Neural progenitor cell (in vitro differentiated cells): ENCODE measurements around the gene ADH7. TPM values are rescaled to one million over a fixed set of nuclear protein-coding genes. Genes with fewer than 3 reads are reported as not detected.

ENCODE experiments used
- DNase-seq: peaks from one replicate; pipeline ENCODE4 v3.0.0-alpha.2; 2016; ENCODE audit warnings: low spot score
- H2AFZ ChIP-seq: fragments of 200-600 bp; sonication (generic); replicated peaks from 2 replicates; pipeline ENCODE4 v1.6.1; 2016; ENCODE audit warnings: antibody characterized with exemption
- H3F3A ChIP-seq: fragments of 200-600 bp; sonication (generic); 2 replicates; pipeline ENCODE4 v1.6.1; 2016; ENCODE audit warnings: antibody characterized with exemption, low read depth
- H3K27ac ChIP-seq: fragments of 200-600 bp; sonication (generic); 2 replicates; pipeline ENCODE4 v1.5.1; 2016; ENCODE audit warnings: mild to moderate bottlenecking
- H3K27me3 ChIP-seq: fragments of 200-600 bp; sonication (generic); 2 replicates; pipeline ENCODE4 v1.6.1; 2016; ENCODE audit warnings: mild to moderate bottlenecking, moderate library complexity
- H3K36me3 ChIP-seq: fragments of 200-600 bp; sonication (generic); 2 replicates; pipeline ENCODE4 v1.5.1; 2016
- H3K4me1 ChIP-seq: fragments of 200-600 bp; sonication (generic); 2 replicates; pipeline ENCODE4 v1.6.1; 2016; ENCODE audit warnings: mixed run types
- H3K4me2 ChIP-seq: fragments of 200-600 bp; sonication (generic); 2 replicates; pipeline ENCODE4 v1.6.1; 2016
- H3K4me3 ChIP-seq: fragments of 200-600 bp; sonication (generic); 2 replicates; pipeline ENCODE4 v1.5.1; 2016
- H3K79me2 ChIP-seq: fragments of 200-600 bp; sonication (generic); 2 replicates; pipeline ENCODE4 v1.6.1; 2016; ENCODE audit warnings: low read depth
- H3K9ac ChIP-seq: fragments of 200-600 bp; sonication (generic); 2 replicates; pipeline ENCODE4 v1.6.1; 2016
- H3K9me3 ChIP-seq: fragments of 200-600 bp; sonication (generic); 2 replicates; pipeline ENCODE4 v1.5.1; 2016; ENCODE audit warnings: low read depth
- H4K20me1 ChIP-seq: fragments of 200-600 bp; sonication (generic); 2 replicates; pipeline ENCODE4 v1.6.1; 2016; ENCODE audit warnings: low read depth
- H3K27ac Mint-ChIP-seq: 3 replicates; pipeline ENCODE4 v1.8.0; 2021; ENCODE audit warnings: mixed read lengths
- H3K27me3 Mint-ChIP-seq: 2 replicates; pipeline ENCODE4 v1.8.0; 2022; ENCODE audit warnings: low read depth, mild to moderate bottlenecking, inconsistent platforms, moderate library complexity, mixed read lengths; ENCODE audit not compliant: insufficient read depth
- H3K36me3 Mint-ChIP-seq: 3 replicates; pipeline ENCODE4 v1.8.0; 2021; ENCODE audit warnings: mixed read lengths
- H3K4me1 Mint-ChIP-seq: 3 replicates; pipeline ENCODE4 v1.8.0; 2021; ENCODE audit warnings: mixed read lengths
- H3K4me3 Mint-ChIP-seq: 3 replicates; pipeline ENCODE4 v1.8.0; 2021; ENCODE audit warnings: mild to moderate bottlenecking, moderate library complexity, mixed read lengths
- H3K9me3 Mint-ChIP-seq: 3 replicates; pipeline ENCODE4 v1.8.0; 2020; ENCODE audit warnings: mixed read lengths
- EZH2 ChIP-seq: fragments of 200-600 bp; sonication (generic); IDR thresholded peaks from 2 replicates; pipeline ENCODE4 v1.6.1; 2017; ENCODE audit warnings: antibody characterized with exemption, mild to moderate bottlenecking, moderate library complexity
- EZH2phosphoT487 ChIP-seq: fragments of 200-600 bp; sonication (generic); IDR thresholded peaks from 2 replicates; pipeline ENCODE4 v1.6.1; 2017; ENCODE audit warnings: antibody characterized with exemption
- total RNA-seq: library from RNA; depleted of rRNA; stranded (reverse); fragments of >200 nt; gene quantifications from 2 replicates; pipeline ENCODE4 v1.2.3, GENCODE V29; 2015; ENCODE audit warnings: low replicate concordance
- TF ChIP-seq, protein P1 (sequence below): fragments of 200-600 bp; sonication (generic); IDR thresholded peaks from 2 replicates; pipeline ENCODE4 v1.5.1; 2017; ENCODE audit warnings: antibody characterized with exemption, mild to moderate bottlenecking

Gene ADH7
- total RNA-seq, 1 donor from 2014 or later = not detected

DNA sequence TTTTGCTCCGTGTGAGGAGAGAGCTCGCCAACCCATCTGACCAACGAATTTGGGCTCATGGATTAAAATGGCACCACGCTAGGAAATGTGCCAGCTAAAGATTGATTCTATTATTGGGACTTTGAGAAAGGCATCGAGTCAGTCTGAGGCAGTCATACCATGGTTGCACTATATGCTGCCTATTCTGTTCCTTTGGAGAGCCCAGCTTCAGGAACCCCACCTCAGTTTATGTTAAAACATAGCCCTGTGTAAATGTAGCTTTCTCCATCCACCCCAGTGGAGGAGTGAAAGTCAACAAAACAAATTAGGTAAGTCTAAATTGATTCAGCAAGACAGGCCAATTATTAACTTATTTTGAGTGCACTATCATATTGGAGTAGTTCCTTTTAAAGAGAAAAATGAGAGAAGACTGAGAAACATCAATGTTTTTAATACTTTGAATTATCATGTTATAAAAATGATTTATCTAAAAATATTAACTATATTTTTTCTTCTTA lies 24.5 kb upstream of the ADH7 start:
- Mint-ChIP-seq H3K4me1 (peaks cover 4% of the 10 kb centered on the region), H3K27me3 (peaks cover 4% of the 10 kb centered on the region), H3K27ac (no peak overlapping the region), H3K36me3 (no peaks in the 10 kb centered on the region), H3K9me3 (no peaks in the 10 kb centered on the region), H3K4me3 (no peak overlapping the region)
- H3K9ac ChIP-seq = no peak overlapping the region
- H3K4me3 ChIP-seq = no peak overlapping the region
- H3K27ac ChIP-seq = no peak overlapping the region
- H3K9me3 ChIP-seq = no peaks in the 10 kb centered on the region
- no peaks in the 10 kb centered on the region for H3K27me3 ChIP-seq
- H3K79me2 ChIP-seq = no peaks in the 10 kb centered on the region
- no peaks in the 10 kb centered on the region for H3F3A ChIP-seq
- H3K36me3 ChIP-seq = no peaks in the 10 kb centered on the region
- TF ChIP-seq, protein P1, sequence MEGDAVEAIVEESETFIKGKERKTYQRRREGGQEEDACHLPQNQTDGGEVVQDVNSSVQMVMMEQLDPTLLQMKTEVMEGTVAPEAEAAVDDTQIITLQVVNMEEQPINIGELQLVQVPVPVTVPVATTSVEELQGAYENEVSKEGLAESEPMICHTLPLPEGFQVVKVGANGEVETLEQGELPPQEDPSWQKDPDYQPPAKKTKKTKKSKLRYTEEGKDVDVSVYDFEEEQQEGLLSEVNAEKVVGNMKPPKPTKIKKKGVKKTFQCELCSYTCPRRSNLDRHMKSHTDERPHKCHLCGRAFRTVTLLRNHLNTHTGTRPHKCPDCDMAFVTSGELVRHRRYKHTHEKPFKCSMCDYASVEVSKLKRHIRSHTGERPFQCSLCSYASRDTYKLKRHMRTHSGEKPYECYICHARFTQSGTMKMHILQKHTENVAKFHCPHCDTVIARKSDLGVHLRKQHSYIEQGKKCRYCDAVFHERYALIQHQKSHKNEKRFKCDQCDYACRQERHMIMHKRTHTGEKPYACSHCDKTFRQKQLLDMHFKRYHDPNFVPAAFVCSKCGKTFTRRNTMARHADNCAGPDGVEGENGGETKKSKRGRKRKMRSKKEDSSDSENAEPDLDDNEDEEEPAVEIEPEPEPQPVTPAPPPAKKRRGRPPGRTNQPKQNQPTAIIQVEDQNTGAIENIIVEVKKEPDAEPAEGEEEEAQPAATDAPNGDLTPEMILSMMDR = no peak
- no peak for TF ChIP-seq EZH2
- TF ChIP-seq EZH2phosphoT487 = no peak
- H2AFZ ChIP-seq = no peak overlapping the region
- H3K4me1 ChIP-seq = no peaks in the 10 kb centered on the region
- no peak for DNase-seq
- no peak overlapping the region for H3K4me2 ChIP-seq
- H4K20me1 ChIP-seq = no peaks in the 10 kb centered on the region

DNA sequence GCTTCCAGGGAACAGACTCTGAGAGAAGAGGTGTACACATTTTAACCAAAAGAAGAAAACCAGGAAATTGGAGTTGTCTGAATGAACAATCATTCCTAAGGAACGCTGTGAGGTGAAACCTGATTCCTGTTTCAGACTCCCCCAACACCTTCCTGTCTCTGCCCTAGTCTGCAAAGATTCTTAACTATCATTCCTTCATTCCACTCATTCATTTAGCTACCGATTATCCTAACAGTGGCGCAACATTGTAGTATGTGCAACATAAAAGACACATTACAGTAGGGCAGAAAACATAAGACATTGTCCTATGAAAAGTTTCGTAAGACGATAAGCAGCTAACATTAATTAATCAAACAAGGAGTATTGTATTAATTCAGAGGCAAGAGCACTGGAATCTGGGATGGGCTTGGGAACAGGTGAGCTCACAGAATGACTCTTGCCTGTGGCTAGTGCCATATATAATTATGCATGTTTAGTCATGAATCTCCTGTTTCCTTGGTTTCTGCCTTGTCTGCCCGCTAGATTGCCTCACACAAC lies 23.8 kb upstream of the ADH7 start:
- peak overlapping the region; percentile 63 for H2AFZ ChIP-seq
- H3K79me2 ChIP-seq = no peaks in the 10 kb centered on the region
- no peaks in the 10 kb centered on the region for H3K9me3 ChIP-seq
- no peak for DNase-seq
- Mint-ChIP-seq H3K4me3 (no peak overlapping the region), H3K27ac (no peak overlapping the region), H3K36me3 (no peaks in the 10 kb centered on the region), H3K4me1 (peaks cover 4% of the 10 kb centered on the region), H3K9me3 (no peaks in the 10 kb centered on the region), H3K27me3 (peaks cover 3% of the 10 kb centered on the region)
- no peaks in the 10 kb centered on the region for H3K27me3 ChIP-seq
- H3K4me2 ChIP-seq = no peak overlapping the region
- no peak overlapping the region for H3K27ac ChIP-seq
- no peaks in the 10 kb centered on the region for H3K36me3 ChIP-seq
- no peaks in the 10 kb centered on the region for H3K4me1 ChIP-seq
- no peaks in the 10 kb centered on the region for H3F3A ChIP-seq
- H4K20me1 ChIP-seq = no peaks in the 10 kb centered on the region
- TF ChIP-seq EZH2phosphoT487 = no peak
- TF ChIP-seq EZH2 = no peak
- TF ChIP-seq, protein P1 = no peak
- no peak overlapping the region for H3K9ac ChIP-seq
- H3K4me3 ChIP-seq = no peak overlapping the region

DNA sequence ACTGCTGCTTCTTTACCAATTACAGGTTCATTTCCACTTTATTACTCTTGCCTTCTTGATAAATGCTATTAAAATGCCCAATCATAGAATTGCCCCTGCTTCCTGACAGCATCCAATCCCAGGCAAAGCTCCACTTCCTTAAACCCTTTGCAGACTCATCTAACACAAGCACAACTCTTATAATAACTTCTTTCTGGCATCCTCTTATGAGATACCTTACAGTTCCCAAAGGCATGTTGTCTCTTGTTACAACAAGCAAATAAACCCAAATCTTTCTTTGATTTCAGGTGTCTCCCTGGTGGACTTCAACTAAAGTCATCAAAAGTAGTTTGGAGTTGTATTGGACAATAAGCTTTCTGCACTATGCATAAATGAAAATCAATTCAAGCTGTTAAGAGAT lies 22.5 kb upstream of the ADH7 start:
- H3K9ac ChIP-seq = no peak overlapping the region
- H3K27me3 Mint-ChIP-seq = no peaks in the 10 kb centered on the region
- no peaks in the 10 kb centered on the region for H4K20me1 ChIP-seq
- H3K36me3 ChIP-seq = no peaks in the 10 kb centered on the region
- no peaks in the 10 kb centered on the region for H3K9me3 ChIP-seq
- H3K79me2 ChIP-seq = no peaks in the 10 kb centered on the region
- TF ChIP-seq, protein P1 = no peak
- no peak for TF ChIP-seq EZH2
- TF ChIP-seq EZH2phosphoT487 = no peak
- no peaks in the 10 kb centered on the region for H3K4me1 ChIP-seq
- peaks cover 10% of the 10 kb centered on the region for H3K9me3 Mint-ChIP-seq
- H2AFZ ChIP-seq = no peak overlapping the region
- H3K4me3 Mint-ChIP-seq = no peak overlapping the region
- peaks cover 4% of the 10 kb centered on the region for H3K4me1 Mint-ChIP-seq
- H3K4me2 ChIP-seq = no peak overlapping the region
- H3K27ac ChIP-seq = no peak overlapping the region
- H3K36me3 Mint-ChIP-seq = no peaks in the 10 kb centered on the region
- no peaks in the 10 kb centered on the region for H3F3A ChIP-seq
- no peak overlapping the region for H3K4me3 ChIP-seq
- H3K27ac Mint-ChIP-seq = no peak overlapping the region
- no peak for DNase-seq
- no peaks in the 10 kb centered on the region for H3K27me3 ChIP-seq
